ENCODE data around the gene DENND5A.
"Not testable (repeated sequence)": the region's sequence is repeated elsewhere in the genome, so short reads cannot be mapped to it uniquely, and the experiment has no call there.

The DENND5A gene

DNA sequence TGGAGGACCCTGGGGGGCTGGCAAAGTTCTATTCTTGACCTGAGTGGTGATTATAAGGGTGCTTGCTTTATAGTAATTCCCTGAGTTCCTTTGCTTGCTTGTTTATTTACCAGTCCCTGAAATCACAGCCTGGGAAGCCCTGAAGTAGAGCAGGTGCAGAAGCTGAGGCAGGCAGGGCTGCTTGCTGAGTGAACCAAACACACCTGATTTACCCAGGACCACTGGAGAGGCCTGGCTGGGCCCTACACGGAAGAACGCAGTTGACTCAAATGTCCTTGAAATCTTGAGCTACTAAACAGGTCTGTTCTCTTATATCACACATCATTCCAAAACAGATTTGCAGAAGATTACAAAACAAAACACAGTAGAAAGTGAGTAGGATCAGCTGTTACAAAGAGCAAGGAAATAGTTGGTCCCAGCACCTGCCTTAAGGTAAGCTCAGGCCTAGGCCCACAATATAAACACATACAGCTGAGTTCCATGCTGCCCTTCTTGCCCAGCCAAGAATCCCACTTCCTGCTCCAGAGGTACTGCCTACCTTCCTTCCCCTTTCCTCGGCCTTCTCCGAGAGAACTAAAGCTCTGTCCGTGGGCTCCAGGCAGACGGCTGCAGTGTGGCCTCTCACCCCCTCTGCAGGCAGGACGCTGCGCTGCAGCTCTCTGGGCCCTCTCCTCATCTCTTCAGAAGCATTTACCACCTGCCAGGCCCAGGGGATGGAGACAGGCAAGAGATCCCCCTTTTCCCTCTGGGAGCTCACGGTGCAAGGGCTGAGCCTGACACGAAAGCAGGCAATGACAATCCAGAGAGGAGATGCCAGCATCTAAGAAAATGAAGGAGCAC is 127.6 kb downstream of the DENND5A start:
- peak; percentile 61 to 63 for DNase-seq

DNA sequence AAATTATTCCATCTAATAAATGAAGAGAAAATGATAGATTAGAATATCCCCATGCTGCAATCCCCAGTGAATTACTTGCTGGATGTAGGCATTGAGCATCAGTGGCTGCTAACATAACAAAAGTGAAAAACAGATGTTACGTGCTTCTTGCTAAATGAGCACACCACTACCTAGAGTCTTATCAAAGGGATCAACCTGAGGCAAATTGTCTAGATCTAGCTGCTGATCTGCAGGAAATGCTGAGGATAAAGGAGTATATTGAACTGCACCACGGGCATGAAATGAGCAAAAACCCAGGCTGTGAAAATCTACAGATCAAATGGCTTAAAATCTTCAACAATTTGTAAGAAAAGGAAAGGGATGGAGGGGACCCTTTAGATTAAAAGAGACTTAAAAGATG is 128.4 kb downstream of the DENND5A start:
- DNase-seq: no peak

DNA sequence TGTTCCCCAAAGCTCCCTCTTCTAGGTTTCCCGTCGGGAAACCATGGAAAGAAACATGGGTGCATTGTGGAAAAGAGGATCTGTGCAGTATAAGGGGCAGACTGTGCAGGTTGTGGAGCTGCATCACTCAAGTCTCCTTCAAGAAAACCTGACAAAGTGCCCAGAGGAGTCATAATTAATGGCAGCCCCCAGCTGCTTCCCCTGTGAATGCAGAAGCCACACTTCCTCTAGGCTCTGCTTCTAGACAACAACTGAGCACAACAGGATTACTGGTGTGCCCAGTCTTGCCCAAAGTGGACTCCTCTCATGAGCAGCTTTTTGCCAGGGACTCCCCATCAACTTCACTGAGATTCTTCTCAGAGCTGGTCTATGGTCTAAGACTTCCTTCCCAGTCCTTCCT is 131.2 kb downstream of the DENND5A start:
- DNase-seq: no peak

GRCh38 chr11:9132203-9132878 is 132.8 kb downstream of the DENND5A start:
- no peak for DNase-seq

- no peak for DNase-seq
These were observed 134.9 kb downstream of the DENND5A start for GRCh38 chr11:9130297-9130696.

DNA sequence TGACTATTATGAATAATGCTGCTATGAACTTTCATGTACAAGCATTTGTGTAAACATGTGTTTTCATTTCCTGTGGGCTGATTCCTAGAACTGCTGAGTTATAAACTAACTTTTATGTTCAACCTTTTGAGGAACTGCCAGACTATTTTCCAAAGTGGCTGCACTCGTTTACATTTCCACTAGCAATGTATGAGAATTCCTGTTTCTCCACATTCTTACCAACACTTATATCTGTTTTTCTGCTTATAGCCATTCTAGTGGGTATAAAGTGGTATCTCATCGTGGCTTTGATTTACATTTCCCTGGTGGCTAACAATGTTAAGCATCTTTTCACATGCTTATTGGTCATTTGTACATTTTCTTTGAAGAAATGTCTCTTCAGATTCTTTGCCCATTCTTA is 138.5 kb downstream of the DENND5A start:
- no peak for DNase-seq

- no peak for DNase-seq
These were observed 139.8 kb downstream of the DENND5A start for GRCh38 chr11:9125185-9125886.

DNA sequence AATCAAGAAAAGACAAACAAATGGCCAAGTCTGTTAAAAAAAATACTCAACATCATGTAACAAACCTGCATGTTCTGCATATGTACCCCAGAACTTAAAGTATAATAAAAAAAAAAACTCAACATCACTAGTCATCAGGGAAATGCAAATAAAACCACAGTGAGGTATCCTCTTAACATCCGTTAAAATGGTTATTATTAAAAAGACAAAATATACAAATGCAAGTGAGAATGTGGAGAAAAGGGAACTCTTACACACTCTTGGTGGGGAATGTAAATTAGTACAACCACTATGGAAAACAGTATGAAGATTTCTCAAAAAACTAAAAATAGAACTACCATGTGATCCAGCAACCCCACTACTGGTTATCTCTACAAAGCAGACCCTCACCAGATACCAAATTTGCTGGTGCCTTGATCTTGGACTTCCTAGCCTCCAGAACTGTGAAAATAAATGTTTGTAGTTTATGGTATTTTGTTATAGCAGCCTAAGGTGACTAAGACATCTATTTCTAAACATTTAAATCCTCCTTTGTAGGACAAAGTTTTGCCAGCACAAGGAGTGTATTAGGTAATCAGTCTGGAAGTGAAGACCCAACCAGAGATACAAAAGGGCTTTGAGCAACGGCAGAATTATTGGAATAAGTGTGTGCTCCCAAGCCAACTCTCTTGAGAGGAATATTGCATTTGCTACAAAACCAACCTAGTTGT is 141.4 kb downstream of the DENND5A start:
- no peak for DNase-seq

- DNase-seq: no peak
These were observed 143.7 kb downstream of the DENND5A start for GRCh38 chr11:9121469-9121796.

GRCh38 chr11:9120664-9121468 is 144.3 kb downstream of the DENND5A start:
- DNase-seq: no peak

DNA sequence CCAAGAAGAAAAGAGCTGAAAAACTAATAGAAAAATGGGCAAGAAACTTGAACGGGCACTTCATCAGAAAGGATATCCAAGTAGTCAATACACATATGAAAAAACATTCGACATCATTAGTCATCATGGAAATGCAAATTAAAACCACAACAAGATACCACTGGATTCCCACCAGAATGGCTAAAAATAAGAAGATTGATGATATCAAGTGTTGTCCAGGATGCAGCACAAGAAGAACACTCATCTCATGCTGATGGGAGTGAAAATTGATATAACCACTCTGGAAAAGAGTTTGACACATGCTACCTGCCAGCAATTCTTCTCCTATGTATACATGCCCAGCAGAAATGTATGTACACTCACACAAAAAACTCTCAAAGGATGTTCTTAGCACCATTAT is 146.9 kb downstream of the DENND5A start:
- DNase-seq: no peak

GRCh38 chr11:9112075-9112474 is 153.1 kb downstream of the DENND5A start:
- no peak for DNase-seq

DNA sequence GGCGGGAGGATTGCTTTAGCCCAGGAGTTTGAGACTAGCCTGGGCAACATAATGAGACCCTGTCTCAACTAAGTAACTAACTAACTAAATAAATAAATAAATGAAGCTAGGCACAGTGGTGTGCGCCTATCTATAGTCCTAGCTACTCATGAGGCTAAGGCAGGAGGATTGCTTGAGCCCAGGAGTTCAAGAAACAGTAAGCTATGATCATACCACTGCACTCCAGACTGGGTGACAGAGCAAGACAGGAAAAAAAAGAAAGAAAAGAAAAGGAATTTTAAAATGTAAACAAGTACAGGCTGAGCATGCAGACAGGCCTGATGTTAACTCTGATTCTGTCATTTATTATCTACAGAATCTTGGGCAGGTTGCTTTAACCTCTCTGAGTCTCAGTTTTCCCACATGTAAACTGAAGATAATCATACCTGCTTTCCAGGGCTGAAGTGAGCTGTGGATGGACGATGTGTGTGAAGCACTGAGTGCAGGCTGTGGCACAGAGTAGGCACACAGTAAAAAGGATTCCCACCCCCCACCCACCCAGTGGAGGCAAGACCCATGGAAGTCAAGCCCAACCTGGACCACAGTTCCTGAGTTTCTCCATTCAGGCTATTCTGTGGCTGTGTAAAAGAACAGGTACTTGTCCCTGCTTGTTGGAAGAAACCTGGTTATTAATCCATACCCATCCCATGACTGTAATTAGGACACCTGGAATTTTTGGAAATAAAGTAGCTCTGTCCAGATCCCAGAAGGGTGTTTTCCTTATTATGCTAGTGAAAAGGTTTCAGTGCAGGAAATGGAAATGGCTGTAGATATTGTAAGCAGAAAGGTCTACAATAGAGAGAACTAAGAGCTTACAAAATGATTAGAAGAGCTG is 155.1 kb downstream of the DENND5A start:
- no peak for DNase-seq

GRCh38 chr11:9104580-9104979 is 160.6 kb downstream of the DENND5A start:
- no peak for DNase-seq

GRCh38 chr11:9103542-9104276 is 161.4 kb downstream of the DENND5A start:
- no peak for DNase-seq

DNA sequence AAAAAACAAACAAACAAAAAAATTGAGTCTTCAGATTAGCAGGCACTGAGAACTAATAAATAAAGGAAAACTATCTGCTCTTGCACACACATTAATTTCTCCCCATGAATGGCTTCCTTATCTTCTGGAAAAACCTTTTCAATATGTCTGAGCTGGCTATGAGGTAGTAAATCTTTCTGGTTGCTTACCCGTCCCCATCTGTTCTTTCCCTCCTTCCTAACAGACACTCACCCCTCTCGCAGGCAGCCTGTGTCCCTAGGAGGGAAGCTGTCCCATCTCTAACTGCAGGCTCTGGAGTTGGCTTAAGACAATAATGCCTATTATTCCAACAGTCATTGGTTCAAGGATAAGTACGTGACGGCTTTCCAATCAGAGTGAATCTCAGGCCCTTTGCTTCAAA is 165.5 kb downstream of the DENND5A start:
- no peak for DNase-seq

GRCh38 chr11:9098455-9098854 is 166.7 kb downstream of the DENND5A start:
- not testable (repeated sequence) for DNase-seq

GRCh38 chr11:9097186-9097943 is 167.8 kb downstream of the DENND5A start:
- not testable (repeated sequence) for DNase-seq

GRCh38 chr11:9096427-9096826 is 168.7 kb downstream of the DENND5A start:
- no peak for DNase-seq

- no peak for DNase-seq
These were observed 169.7 kb downstream of the DENND5A start for GRCh38 chr11:9095421-9095820.
